Parathyroid adenoma (tissue), 2 donors: ENCODE measurements around the gene KANK4.

Experiments used
- H2AFZ ChIP-seq: fragments of 300-600 bp; sonication (generic); one replicate; pipeline ENCODE4 v1.7.0; 2017; ENCODE audit warnings: antibody characterized with exemption, mild to moderate bottlenecking
- H3K27ac ChIP-seq: fragments of 300-600 bp; sonication (generic); one replicate; pipeline ENCODE4 v1.7.0; 2017
- H3K27me3 ChIP-seq: fragments of 300-600 bp; sonication (generic); one replicate; pipeline ENCODE4 v1.7.0; 2017; ENCODE audit warnings: low read length; ENCODE audit not compliant: control insufficient read depth, insufficient read depth
- H3K36me3 ChIP-seq: fragments of 300-600 bp; sonication (generic); one replicate; pipeline ENCODE4 v1.7.0; 2017; ENCODE audit warnings: low read length; ENCODE audit not compliant: control insufficient read depth, insufficient read depth
- H3K4me1 ChIP-seq: fragments of 300-600 bp; sonication (generic); one replicate; pipeline ENCODE4 v1.7.0; 2017; ENCODE audit warnings: control low read depth
- H3K4me2 ChIP-seq: fragments of 300-600 bp; sonication (generic); one replicate; pipeline ENCODE4 v1.7.0; 2017; ENCODE audit warnings: low read length
- H3K4me3 ChIP-seq: fragments of 300-600 bp; sonication (generic); one replicate; pipeline ENCODE4 v1.7.0; 2017; ENCODE audit warnings: low read depth, low read length
- H3K79me2 ChIP-seq: fragments of 300-600 bp; sonication (generic); one replicate; pipeline ENCODE4 v1.7.0; 2017; ENCODE audit warnings: control low read depth
- H3K9ac ChIP-seq: fragments of 300-600 bp; sonication (generic); one replicate; pipeline ENCODE4 v1.7.0; 2017; ENCODE audit warnings: mild to moderate bottlenecking
- H3K9me3 ChIP-seq: fragments of 300-600 bp; sonication (generic); one replicate; pipeline ENCODE4 v1.7.0; 2017; ENCODE audit warnings: low read length; ENCODE audit not compliant: control insufficient read depth
- CTCF ChIP-seq: fragments of 300-600 bp; sonication (generic); IDR thresholded peaks from one replicate; pipeline ENCODE4 v1.7.0; 2017; ENCODE audit warnings: antibody characterized with exemption, mild to moderate bottlenecking
- donor health status: primary hyperparathyroidism.

Gene KANK4

GRCh38 chr1:62356257-62356835, 37.1 kb upstream of the KANK4 start:
- H3K79me2 ChIP-seq: no peaks in the 10 kb centered on the region
- H3K4me2 ChIP-seq: no peak overlapping the region
- H3K4me1 ChIP-seq: no peaks in the 10 kb centered on the region
- H3K4me3 ChIP-seq: no peak overlapping the region
- no peak overlapping the region for H3K9ac ChIP-seq
- H2AFZ ChIP-seq: no peak overlapping the region
- H3K36me3 ChIP-seq: no peaks in the 10 kb centered on the region
- H3K27me3 ChIP-seq: no peaks in the 10 kb centered on the region
- no peak for TF ChIP-seq CTCF
- no peaks in the 10 kb centered on the region for H3K9me3 ChIP-seq
- no peak overlapping the region for H3K27ac ChIP-seq

GRCh38 chr1:62355095-62355494, 35.9 kb upstream of the KANK4 start:
- Histone ChIP-seq H2AFZ (no peak overlapping the region), H3K4me2 (no peak overlapping the region), H3K9me3 (no peaks in the 10 kb centered on the region), H3K79me2 (no peaks in the 10 kb centered on the region), H3K27ac (no peak overlapping the region), H3K9ac (no peak overlapping the region), H3K27me3 (no peaks in the 10 kb centered on the region), H3K4me3 (no peak overlapping the region), H3K36me3 (no peaks in the 10 kb centered on the region), H3K4me1 (no peaks in the 10 kb centered on the region)
- TF ChIP-seq CTCF: no peak

- Histone ChIP-seq H2AFZ (no peak overlapping the region), H3K27me3 (no peaks in the 10 kb centered on the region), H3K27ac (no peak overlapping the region), H3K4me3 (no peak overlapping the region), H3K9ac (no peak overlapping the region), H3K4me2 (no peak overlapping the region), H3K79me2 (no peaks in the 10 kb centered on the region), H3K4me1 (no peaks in the 10 kb centered on the region), H3K9me3 (no peaks in the 10 kb centered on the region), H3K36me3 (no peaks in the 10 kb centered on the region)
- TF ChIP-seq CTCF: no peak
Measured at GRCh38 chr1:62353853-62354252, 34.6 kb upstream of the KANK4 start.

- H3K79me2 ChIP-seq: no peaks in the 10 kb centered on the region
- no peaks in the 10 kb centered on the region for H3K27me3 ChIP-seq
- no peaks in the 10 kb centered on the region for H3K36me3 ChIP-seq
- no peak overlapping the region for H2AFZ ChIP-seq
- H3K4me3 ChIP-seq: no peak overlapping the region
- H3K27ac ChIP-seq: no peak overlapping the region
- no peak for TF ChIP-seq CTCF
- no peaks in the 10 kb centered on the region for H3K4me1 ChIP-seq
- H3K9me3 ChIP-seq: no peaks in the 10 kb centered on the region
- H3K4me2 ChIP-seq: no peak overlapping the region
- no peak overlapping the region for H3K9ac ChIP-seq
Measured at GRCh38 chr1:62352387-62352786, 33.2 kb upstream of the KANK4 start.

- Histone ChIP-seq H2AFZ (no peak overlapping the region), H3K9ac (no peak overlapping the region), H3K79me2 (no peaks in the 10 kb centered on the region), H3K36me3 (no peaks in the 10 kb centered on the region), H3K4me3 (no peak overlapping the region), H3K4me2 (no peak overlapping the region), H3K27me3 (no peaks in the 10 kb centered on the region), H3K4me1 (no peaks in the 10 kb centered on the region), H3K9me3 (no peaks in the 10 kb centered on the region), H3K27ac (no peak overlapping the region)
- TF ChIP-seq CTCF: no peak
Measured at GRCh38 chr1:62349470-62350233, 30.4 kb upstream of the KANK4 start.
